GM21360 (cell line): Measurements from ENCODE around the gene WWOX.

Experiments
- ATAC-seq: cut with Tn5 transposase; IDR thresholded peaks from one replicate; pipeline ENCODE4 v1.9.1; 2021; ENCODE audit warnings: mild to moderate bottlenecking, moderate library complexity; ENCODE audit not compliant: unreplicated experiment

WWOX gene

DNA sequence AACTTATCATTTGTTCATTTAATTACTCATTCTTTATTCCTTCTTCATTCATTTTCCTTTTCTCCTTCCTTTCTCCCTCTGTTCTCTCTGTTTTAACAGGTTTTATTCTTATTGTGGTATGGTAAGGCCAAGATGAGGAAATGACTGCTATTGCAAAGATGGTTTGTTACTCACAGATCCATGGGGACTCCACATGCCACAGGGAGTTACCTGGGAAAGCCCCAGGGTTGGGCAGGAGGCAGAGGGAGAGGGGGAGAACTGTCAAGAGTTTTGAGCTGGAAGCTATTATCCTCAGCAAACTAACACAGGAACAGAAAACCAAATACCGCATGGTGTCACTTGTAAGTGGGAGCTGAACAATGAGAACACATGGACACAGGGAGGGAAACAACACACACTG lies 453.3 kb downstream of the WWOX start:
- ATAC-seq: no peak

DNA sequence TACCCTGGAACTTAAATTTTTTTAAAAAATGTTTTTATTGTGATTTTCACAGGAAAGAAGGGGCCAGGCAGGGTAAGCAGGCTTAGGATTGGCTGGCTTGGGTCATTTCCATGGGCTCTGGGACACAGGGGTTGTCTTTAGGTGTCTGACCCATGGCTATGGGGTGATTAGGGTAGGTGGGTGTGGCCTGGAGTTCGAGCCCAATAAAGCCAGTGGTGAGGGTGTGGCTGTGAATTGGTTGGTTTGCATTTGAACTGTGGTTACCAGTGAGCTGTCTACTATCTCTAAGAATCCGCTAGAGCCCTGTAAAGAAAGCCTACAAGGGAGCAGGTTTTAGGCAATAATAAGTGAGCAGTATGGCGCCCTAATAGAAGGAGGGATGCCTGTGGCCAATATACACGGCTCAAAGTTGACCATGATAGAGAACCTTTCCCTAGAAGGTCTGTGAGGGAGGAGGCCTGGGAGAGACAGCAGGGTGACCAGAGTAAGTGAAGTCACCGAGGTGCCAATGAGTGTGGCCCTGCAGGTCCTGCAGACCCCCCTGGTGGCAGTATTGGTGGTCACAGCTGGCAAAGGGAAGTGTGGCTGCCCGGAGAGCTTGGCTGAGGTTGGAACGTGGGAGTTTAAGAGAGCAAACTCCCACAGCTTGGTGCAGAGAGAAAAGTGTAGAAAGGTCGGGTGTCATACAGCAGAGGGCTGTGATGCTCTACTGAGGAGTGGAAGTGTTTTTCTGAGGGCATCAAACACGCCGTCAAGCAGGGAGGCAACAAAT lies 454.0 kb downstream of the WWOX start:
- no peak for ATAC-seq

DNA sequence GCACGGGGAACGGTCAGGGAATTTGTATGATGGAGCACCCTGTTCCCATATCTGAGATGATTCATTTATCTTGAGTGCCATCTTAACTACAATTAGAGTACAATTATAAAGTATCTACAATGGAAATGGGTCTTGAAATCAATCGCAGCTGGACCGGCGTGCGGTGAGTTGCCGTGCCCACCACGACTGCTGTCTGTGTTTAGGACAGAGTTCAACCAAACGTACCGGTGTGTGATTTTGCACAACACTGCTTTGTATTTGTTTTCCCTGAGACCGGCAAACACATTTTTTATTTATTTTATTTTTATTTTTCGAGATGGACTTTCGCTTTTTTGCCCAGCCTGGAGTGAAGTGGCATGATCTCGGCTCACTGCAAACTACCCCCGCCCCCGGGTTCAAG lies 457.0 kb downstream of the WWOX start:
- ATAC-seq: no peak

DNA sequence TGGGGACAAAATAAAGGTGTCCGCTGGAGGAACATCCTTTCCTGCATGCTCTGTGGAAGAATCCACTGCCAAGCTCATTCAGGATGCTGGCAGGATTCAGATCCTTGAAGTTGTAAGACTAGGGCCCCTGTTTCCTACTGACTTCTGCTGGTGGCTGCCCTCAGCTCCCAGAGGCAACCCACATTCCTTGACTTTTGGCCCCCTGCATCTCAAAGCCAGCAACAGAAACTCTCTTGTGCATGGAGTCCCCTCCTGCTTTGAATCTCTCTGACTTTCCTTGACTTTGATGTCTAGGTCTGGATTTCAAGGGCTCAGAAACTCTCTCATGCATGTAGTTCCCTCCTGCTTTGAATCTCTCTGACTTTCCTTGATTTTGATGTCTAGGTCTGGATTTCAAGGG lies 461.5 kb downstream of the WWOX start:
- ATAC-seq: no peak

DNA sequence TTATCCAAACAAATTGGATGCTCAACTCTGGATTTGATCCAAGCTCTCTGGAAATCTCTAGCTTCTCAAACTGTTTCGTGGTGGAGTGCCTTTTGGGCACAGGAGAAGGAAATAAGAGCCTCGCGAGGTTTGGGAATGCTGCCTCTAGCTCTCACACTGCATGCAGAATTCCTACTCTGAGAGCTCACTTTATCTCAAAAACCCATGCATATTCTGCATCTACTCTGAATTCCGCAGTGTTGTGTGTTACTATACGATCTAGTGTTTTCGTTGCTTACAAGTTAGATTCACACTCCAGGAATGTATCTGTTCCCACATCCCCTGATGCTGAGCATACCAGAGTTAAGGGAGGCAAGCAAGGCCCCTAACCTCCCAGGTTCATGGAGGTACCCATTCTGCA lies 462.7 kb downstream of the WWOX start:
- no peak for ATAC-seq

DNA sequence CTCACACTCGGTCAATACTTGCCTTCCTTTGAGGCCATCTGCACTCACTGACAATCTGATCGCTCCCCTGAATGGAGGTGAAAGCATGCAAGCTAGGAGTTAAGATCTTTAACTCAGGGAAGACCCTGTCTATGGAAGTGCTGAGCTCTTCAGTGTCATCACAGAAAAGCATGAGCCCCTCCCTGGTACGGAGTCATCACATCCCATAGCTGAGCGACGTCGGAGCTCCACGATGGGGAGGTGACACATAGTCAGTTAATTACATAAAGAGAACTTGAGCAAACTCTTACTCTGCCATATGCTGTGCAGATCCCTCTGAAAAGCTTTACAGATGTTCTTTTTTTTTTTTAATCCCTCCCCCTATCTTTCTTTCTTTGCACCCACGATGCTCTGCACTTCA lies 463.2 kb downstream of the WWOX start:
- no peak for ATAC-seq

DNA sequence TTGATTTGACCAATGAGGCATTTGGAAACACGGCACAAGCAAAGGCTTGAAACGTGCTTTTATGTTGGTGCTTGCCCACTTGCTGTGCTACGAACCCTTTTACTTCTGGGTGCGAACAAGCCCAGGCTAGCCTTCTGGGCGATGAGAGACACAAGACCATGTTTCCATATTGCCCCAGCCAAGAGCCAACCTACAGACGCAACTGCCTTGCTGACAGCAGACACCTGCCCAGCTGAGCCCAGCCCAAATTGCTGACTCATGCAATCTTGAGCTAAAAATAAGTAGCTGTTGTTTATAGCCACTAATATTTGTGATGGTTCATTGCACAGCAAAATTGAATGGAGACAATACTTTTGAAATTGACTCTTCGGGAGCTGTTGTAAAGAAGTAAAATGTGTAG lies 464.5 kb downstream of the WWOX start:
- ATAC-seq: no peak

DNA sequence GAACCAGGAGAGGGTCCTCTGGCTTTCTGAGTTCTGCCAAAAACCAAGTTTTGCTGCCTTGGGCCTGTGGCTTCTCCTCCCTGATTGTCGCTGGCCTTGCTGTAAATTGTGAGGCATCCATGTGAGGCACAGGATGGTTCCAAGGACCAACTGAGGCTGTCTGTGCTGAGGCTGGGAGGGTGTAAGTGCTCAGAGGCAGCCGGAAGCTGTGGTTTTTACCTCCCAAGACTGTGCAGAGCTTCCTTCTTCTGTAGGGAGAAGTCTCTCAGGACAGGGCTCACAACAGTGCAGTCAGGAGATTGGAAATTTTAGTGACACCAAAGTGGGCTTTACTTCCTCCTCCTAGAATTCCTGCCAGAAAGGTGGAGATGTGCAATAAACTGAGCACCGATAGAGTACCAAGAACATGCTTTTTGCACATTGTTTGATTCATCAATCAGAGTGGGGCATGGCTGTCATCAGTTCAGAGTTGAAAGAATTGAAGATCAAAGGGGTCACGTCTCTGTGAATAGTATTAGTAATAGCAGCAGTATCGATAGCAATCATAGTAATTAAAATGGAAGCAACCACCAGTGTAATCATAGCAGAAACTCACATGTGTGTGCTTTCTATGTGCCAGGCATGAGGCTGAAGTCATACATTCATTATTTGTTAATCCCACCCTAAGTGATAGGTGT lies 467.1 kb downstream of the WWOX start:
- no peak for ATAC-seq

DNA sequence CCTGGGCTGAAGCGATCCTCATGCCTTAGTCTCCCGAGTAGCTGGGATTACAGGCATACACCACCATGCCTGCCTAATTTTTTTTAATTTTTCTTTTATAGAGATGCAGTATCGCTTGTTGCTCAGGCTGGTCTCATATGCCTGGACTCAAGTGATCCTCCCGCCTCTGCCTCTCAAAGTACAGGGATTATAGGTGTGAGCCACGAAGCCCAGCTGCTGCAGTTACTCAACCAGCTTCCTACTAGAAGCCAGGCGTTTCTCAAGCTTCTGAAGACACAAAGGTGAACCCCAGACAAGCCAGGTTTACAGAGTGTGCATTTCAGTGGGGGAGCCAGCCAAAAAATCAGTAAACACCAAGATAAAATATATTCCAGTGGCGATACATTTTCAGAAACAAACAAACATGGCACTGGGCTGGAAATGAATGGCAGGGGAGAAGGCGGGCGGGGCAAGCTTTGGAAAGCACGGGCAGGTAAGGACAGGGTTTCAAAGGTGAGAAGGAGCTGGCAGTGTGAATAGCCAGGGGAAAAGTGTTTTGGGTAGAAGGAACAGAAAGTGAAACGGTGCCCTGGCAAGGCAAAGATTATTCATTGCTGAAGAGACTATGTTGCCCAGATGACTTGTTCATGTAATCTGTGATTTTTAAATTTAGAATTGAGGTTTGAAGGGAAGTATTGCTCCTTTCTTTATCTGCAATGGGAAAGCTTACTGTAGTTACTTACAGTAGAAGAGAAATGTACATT lies 471.1 kb downstream of the WWOX start:
- no peak for ATAC-seq

DNA sequence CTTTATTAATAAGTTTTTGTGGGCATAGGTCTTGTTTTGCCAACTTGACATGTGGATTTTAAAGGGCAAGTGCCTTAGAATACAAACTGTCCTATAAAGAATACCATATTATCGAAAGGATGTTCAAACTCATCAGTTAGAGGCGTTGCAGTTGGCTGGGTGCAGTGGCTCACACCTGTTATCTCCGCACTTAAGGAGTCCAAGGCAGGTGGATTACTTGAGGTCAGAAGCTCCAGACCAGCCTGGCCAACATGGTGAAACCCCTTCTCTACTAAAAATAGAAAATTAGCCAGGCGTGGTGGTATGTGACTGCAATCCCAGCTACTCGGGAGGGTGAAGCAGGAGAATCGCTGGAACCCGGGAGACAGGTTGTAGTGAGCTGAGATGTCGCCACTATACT lies 472.0 kb downstream of the WWOX start:
- no peak for ATAC-seq

DNA sequence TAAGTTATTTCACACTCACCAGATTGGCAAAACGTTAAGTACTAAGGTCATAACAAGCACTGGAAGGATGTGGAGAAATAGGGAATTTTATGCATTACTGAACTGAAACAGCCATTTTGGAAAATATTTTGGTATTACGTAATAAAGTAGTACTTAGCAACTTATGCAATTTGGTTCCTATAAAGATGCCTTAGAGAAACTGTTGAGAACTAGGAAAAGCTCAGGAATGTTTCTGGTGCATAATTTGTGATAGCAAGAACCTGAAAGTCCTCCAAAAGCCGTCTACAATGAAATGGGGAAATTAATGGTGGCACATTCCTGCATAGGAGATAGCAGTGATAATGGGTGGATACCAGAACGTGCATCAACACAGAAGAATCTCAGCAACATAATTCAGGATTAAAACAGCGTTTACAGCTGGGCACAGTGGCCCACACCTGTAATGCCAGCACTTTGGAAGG lies 472.5 kb downstream of the WWOX start:
- no peak for ATAC-seq

DNA sequence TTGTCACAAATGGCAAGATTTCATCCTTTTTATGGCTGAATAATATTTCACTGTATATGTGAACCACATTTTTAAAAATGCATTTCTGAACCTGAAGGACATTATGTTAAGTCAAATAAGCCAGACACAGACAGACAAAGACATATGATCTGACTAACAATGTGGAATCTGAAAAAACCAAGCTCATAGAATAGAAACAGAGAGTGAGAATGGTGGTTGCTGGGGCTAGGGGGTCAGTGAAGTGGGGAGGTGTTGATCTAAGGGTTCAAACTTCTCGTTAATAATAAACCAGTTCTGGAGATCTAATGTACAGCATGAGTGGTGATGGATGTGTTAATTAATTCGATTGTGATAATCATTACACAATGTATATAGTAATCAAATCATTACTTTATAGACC lies 475.1 kb downstream of the WWOX start:
- ATAC-seq: no peak

DNA sequence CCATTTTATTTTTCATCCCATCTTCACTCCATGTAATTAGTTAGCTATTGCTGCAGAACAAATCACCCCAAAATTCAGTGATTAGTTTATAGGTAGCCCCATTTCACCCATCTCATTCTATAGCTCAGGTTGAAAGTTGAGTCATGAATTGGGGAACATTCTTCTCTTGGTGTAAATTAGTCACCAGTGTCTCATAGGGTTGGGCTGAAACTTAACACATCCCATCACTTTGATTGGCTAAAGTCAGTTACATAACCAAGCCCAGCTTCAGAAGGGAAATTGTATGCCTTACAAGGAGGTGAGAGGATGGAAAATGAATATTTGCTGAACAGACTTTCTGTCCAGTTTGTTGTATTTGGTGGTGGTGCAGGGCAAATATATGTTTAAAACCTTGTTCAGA lies 477.5 kb downstream of the WWOX start:
- ATAC-seq: no peak

DNA sequence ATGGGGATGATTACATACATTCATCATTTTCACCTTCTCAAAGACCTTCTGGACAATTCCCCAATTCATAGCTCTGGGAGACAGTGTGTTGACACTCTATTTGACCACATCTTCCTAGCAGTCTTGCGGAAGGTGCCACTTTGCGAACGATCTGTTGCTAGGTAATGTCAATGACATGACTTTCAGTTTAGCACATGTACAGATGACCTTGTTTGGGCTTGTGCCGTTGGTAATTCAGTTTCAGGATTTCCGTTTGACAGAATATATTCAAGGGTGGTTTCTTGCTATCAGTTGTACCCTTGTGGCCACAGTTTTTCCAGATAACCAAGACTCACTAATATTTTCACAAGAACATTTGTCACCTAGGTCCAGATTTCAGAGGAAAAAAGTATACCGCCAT lies 478.2 kb downstream of the WWOX start:
- no peak for ATAC-seq

DNA sequence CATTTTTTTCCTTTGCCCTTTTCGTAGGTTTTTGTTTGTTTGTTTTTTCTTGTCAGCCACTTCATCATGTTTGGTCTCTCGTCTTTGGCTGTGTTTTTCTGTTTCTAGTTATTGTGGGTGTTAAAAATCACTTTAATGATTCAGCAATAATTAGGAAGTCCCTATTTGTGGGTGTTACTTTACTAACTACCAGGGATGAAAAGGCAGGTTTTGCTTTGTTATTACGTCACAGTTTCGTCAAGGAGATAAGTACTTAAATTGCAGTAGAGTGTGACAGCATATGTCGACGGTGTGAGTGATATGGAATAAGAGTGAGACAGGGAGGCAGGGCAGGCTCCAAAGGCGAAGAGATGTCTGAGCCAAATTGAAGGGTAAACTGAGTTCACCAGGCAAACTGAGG lies 479.6 kb downstream of the WWOX start:
- ATAC-seq: no peak

DNA sequence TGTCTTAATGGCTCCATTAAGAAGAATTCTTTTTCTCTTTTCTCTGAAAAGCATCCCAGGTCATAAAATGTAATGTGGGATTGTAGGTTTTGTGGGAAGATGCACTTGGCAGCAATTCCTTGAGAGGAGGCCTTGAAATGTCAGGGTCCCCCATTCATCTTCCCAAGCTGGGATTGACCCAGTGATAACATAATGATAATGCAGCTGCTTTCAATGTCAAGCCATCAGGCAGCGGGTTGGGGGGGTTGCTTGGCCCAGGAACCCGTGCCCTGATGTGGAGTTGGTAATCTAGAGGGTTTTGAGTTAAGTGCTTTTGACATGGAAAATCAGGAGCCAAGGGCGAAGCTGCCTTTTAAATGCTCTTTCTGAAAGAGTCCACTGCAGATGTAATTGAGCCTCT lies 484.0 kb downstream of the WWOX start:
- no peak for ATAC-seq

DNA sequence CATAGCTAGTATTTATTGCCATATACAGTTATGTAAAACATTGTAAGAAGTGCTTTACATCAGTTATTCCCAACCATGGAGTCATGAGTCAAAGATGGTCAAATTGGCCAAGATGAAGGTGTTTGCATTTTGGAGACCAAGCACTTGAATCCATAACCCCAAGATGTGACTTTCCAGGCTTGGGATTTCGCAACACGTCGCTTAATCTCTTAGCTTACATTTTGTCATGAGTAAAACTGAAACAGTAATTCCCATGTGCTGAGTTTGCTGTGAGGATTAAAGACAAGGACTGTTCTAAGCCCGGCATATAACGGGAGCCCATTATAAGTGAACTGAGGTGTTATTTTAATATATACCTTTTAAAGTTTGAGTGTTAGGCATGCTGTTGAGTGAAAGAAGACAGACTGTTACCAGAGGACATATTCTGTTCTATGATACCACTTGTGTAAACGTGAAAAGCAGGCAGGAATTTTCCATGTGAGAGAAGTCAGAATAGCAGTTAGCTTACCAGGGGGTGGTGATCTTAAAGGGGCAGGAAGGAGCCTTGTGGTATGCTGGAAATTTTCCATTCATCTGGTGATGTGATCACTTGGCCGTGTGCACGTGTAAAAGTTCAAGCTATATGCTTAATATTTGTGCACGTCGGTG lies 484.9 kb downstream of the WWOX start:
- ATAC-seq: no peak

DNA sequence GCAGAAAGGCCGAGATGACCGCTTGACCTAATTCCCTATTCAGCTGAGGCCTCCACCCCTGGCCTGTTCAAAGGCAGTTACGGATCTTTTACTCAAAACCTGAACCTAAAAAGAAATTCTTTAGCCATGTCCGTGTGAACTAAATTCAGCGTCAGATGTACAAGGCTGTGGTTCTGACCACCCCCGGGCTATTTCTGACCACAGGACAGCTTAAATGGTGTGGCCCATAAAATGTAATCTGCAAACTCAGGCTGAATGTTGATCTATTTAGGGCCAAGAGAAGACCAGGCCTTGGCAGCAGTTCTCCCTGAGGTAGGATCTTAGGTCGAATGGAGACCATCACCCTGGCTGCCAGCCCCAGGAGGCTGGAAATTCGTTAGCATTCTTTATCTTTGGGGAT lies 485.5 kb downstream of the WWOX start:
- no peak for ATAC-seq

DNA sequence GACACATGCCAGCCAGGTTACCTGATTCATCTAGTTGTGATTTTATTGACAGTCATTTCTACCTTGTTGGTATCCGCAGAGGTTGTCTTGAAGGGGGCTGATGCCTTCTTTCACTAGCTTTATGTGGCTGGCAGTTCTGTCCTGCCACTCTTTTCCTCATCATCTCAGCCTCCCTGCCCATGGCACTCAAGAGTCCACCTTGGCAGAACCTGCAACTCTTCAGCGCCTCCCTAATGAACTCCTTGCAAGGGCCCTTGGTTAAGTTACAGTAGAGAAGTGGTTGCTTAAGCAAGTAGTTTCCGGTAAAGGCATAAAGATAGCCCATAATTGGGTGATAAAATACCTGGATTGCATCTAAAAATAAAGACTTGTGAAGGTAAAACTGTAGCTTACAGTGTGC lies 489.9 kb downstream of the WWOX start:
- no peak for ATAC-seq

DNA sequence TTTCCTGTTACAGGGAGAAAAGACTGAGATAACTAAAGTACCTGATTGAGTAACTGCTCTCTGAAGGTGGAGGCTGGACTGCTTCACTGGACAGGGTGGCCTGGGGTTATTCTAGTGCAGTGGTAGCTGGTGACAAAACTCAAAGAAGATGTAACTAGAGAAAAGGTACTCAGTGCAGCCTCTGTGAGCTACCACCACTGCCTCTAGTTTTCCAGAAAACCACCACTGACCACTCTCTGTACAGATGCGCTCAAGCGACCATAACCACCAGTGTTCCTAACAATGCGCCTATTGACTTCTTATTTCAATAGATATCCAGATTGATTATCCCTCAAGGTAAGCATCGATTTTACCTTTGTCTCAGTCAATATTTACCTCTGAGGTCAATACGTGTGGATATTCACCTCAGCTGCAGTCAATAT lies 492.2 kb downstream of the WWOX start:
- no peak for ATAC-seq

DNA sequence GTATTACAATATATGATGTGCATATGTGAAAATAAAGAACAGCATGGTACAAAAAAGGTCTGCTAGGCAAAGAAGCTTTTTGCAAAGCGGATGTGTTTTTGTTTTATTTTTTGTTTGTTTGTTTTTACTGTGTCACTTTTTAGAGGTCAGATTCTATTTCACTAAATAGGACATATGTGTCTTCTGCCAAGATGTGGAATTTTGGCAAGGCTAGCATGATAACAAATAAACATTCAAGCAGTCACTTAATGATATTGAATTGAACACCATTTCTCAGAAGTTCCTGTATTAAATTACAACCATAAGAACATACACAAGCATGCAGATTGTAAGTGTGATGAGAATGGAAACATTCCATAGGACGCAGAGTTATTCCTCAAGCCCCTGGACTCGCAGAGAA lies 492.7 kb downstream of the WWOX start:
- ATAC-seq: no peak
